ENCODE results near the gene WWP2.
"Not testable (repeated sequence)": the region's sequence is repeated elsewhere in the genome, so short reads cannot be mapped to it uniquely, and the experiment has no call there.

The WWP2 gene

GRCh38 chr16:69968125-69968524, 206.0 kb downstream of the WWP2 start:
- FAIRE-seq = not testable (repeated sequence)

GRCh38 chr16:69969657-69970056, 207.5 kb downstream of the WWP2 start:
- not testable (repeated sequence) for DNase-seq (ENCODE audit: insufficient read length, low spot score); FAIRE-seq

More at GRCh38 chr16:69968125-69968524, 206.0 kb downstream of the WWP2 start:
- DNase-seq (ENCODE audit: insufficient read length, low spot score) = not testable (repeated sequence)

GRCh38 chr16:69972120-69972519, 210.0 kb downstream of the WWP2 start:
- DNase-seq (ENCODE audit: insufficient read length, low spot score); FAIRE-seq: not testable (repeated sequence)

- not testable (repeated sequence) for FAIRE-seq; DNase-seq (ENCODE audit: insufficient read length, low spot score)
Measured at GRCh38 chr16:69972935-69973334, 210.8 kb downstream of the WWP2 start.

- FAIRE-seq; DNase-seq (ENCODE audit: insufficient read length, low spot score): not testable (repeated sequence)
Measured at GRCh38 chr16:69985196-69985595, 223.1 kb downstream of the WWP2 start.
